ENCODE results near the gene SCMH1. TPM values are rescaled to one million over a fixed set of nuclear protein-coding genes. Genes with fewer than 3 reads are reported as not detected.

SCMH1 gene
- total RNA-seq, 4 donors from 2014 or later = 45.6 to 102 (median 82.5) TPM

DNA sequence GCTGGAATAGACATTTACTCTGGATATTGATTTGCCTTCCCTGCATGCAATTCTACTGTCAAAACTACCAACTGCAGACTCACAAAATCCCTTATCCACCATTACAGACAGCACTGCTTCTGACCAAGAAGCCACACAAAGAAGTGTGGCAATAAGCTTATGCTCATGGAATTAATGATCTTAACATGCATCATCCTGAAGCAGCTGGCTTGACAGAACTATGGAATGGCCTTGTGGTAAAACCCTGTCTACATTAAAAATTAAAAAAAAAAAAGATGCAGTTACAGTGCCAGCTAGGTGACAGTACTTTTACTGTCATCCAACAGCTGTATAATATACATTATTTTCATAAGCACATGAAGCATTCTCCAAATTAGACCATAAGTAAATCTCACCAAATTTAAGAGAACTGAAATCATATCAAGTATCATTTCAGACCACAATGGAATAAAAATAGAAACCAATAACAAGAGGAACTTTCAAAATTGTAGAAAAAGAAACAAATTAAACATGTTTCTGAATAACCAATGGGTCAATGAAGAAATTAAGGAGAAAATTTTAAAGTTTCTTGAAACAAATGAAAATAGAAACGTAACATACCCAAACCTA lies 70.7 kb downstream of the SCMH1 start:
- no peak for ATAC-seq
- WGBS, 2 donors (ENCODE audit: low coverage in 1 of 2) = 55% methylated on average over 1 of the region's 1 CpG; no CpG with 5 or more reads in 1 of the 2 donors
- TF ChIP-seq EP300 (IDR thresholded peaks at IDR 0.05) (no peak), POLR2AphosphoS5 (IDR thresholded peaks at IDR 0.05) (no peak)
- TF ChIP-seq, protein P1, sequence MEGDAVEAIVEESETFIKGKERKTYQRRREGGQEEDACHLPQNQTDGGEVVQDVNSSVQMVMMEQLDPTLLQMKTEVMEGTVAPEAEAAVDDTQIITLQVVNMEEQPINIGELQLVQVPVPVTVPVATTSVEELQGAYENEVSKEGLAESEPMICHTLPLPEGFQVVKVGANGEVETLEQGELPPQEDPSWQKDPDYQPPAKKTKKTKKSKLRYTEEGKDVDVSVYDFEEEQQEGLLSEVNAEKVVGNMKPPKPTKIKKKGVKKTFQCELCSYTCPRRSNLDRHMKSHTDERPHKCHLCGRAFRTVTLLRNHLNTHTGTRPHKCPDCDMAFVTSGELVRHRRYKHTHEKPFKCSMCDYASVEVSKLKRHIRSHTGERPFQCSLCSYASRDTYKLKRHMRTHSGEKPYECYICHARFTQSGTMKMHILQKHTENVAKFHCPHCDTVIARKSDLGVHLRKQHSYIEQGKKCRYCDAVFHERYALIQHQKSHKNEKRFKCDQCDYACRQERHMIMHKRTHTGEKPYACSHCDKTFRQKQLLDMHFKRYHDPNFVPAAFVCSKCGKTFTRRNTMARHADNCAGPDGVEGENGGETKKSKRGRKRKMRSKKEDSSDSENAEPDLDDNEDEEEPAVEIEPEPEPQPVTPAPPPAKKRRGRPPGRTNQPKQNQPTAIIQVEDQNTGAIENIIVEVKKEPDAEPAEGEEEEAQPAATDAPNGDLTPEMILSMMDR (IDR thresholded peaks at IDR 0.05) = no peak
- Histone ChIP-seq H3K9me3 (peaks cover 0 to 4% (median 0%) of the 10 kb centered on the region in 3 donors), H3K27me3 (no peaks in the 10 kb centered on the region), H3K4me1 (no peaks in the 10 kb centered on the region), H3K4me3 (no peak overlapping the region), H3K27ac (no peak overlapping the region), H3K36me3 (peaks cover 0 to 3% of the 10 kb centered on the region in 2 donors)

DNA sequence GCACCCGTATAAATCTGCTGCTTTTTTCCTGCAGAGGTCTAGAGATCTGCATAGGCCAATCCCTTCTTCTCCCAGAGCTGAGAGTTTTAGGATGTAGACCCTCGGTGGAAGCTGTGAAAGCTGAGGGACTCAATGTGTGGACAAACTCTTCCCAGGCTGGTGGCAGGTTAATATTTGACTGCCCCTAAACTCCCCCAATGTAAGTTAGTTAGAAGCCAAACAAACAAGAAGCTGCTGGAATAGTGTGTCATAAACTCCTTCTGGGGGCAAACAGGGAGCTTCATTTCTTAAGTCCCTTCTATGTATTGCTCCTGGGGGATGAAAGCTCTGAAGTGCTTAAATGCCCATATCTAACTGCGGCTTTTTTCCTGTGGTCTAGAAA lies 72.3 kb downstream of the SCMH1 start:
- Histone ChIP-seq H3K9me3 (no peaks in the 10 kb centered on the region), H3K27ac (no peak overlapping the region), H3K4me1 (no peaks in the 10 kb centered on the region), H3K27me3 (no peaks in the 10 kb centered on the region), H3K36me3 (no peaks in the 10 kb centered on the region), H3K4me3 (no peak overlapping the region)
- no peak for ATAC-seq
- 100% methylated on average over 2 of the region's 3 CpGs for WGBS, 2 donors (ENCODE audit: low coverage in 1 of 2)
- no peak for TF ChIP-seq EP300 (IDR thresholded peaks at IDR 0.05)
- TF ChIP-seq POLR2AphosphoS5 (IDR thresholded peaks at IDR 0.05) = no peak
- TF ChIP-seq, protein P1 (IDR thresholded peaks at IDR 0.05) = no peak
- TF ChIP-seq POLR2A (IDR thresholded peaks at IDR 0.05) = no peak

DNA sequence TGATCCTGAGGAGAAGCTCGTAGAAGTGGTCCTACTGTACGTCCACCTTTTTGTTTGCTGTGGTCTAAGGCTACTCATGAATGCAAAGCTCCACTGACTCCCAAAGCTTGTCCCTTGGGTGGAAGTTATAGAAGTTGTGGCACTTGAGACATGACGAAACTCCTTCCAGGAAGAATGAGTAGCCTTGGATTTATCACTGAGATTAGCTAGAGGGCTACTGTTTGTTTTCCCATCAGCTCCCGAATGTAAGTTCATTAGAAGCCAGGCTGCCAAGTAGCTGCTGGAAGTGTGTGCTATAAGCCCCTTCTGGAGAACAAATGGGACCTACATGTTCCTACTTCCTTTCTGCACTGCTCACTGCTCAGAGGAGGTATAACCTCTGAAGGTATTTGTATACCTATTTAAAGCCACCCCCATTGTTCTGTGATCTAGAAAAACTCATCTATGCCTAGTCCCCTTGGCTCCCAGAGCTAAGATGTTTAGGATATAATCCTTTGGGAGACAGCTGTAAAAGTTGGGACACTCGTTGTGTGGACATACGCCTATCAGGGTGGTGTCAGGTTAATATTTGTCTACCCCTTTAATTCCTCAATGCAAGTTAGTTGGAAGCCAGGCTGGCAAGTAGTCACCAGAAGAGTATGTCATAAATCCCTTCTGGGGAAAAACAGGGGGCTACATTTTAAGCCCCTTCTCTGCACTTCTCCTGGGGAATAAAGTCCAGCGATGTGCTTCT lies 72.9 kb downstream of the SCMH1 start:
- H3K36me3 ChIP-seq = no peaks in the 10 kb centered on the region
- no peaks in the 10 kb centered on the region for H3K9me3 ChIP-seq
- no peaks in the 10 kb centered on the region for H3K4me1 ChIP-seq
- WGBS, 2 donors (ENCODE audit: low coverage in 1 of 2) = 94 to 97% methylated on average over 6 to 7 of the region's 7 CpGs
- H3K4me3 ChIP-seq = no peak overlapping the region
- H3K27me3 ChIP-seq = no peaks in the 10 kb centered on the region
- TF ChIP-seq POLR2AphosphoS5 (IDR thresholded peaks at IDR 0.05) = no peak
- TF ChIP-seq POLR2A (IDR thresholded peaks at IDR 0.05) = no peak
- H3K27ac ChIP-seq = no peak overlapping the region
- no peak for ATAC-seq

DNA sequence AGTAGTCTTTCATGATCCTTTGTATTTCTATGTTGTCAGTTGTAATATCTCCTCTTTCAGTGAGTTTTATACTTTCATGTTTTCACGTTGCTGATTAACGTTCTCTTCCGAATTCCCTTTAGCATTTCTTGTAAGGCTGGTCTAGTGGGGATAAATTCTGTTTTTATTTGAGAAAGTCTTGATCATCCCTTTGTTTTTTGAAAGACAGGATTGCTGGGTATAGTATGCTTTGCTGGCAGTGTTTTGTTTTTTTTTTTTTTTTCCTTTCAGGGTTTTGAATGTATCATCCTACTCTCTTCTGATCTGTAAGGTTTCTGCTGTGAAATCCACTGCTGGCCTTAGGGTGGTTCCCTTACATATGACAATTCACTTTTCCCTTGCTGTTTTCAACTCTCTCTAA lies 74.4 kb downstream of the SCMH1 start:
- TF ChIP-seq, protein P1 (IDR thresholded peaks at IDR 0.05) = no peak
- no peak for TF ChIP-seq POLR2A (IDR thresholded peaks at IDR 0.05)
- ATAC-seq = no peak
- H3K9me3 ChIP-seq = no peaks in the 10 kb centered on the region
- no peaks in the 10 kb centered on the region for H3K4me1 ChIP-seq
- H3K4me3 ChIP-seq = no peak overlapping the region
- no peak overlapping the region for H3K27ac ChIP-seq
- H3K36me3 ChIP-seq = peaks cover 0 to 7% of the 10 kb centered on the region in 2 donors
- 97% methylated on average over 3 of the region's 3 CpGs; no CpG with 5 or more reads in 1 of the 2 donors for WGBS, 2 donors (ENCODE audit: low coverage in 1 of 2)
- no peaks in the 10 kb centered on the region for H3K27me3 ChIP-seq

DNA sequence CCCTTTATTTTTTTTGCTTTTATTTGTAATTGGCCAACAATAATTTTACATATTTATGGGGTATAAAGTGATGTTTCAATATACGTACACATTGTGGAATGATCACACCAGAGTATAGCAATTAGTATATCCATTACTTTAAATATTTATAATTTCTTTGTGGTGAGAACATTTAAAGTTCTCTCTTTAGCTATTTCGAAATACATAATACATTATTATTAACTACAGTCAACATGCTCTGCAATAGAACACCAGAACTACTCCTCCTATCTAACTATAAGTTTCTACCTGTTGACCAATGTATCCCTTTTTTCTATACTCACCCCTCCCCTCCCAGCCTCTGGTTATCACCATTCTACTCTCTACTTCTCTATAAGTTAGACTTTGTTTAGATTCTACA lies 77.4 kb downstream of the SCMH1 start:
- Histone ChIP-seq H3K36me3 (peaks cover 0 to 30% of the 10 kb centered on the region in 2 donors), H3K4me1 (no peaks in the 10 kb centered on the region), H3K9me3 (no peaks in the 10 kb centered on the region), H3K27ac (no peak overlapping the region), H3K27me3 (no peaks in the 10 kb centered on the region), H3K4me3 (no peak overlapping the region)
- ATAC-seq = no peak
- 93 to 94% methylated on average over 2 of the region's 2 CpGs for WGBS, 2 donors (ENCODE audit: low coverage in 1 of 2)
- TF ChIP-seq POLR2AphosphoS5 (IDR thresholded peaks at IDR 0.05) = no peak
- TF ChIP-seq, protein P1 (IDR thresholded peaks at IDR 0.05) = no peak
- no peak for TF ChIP-seq EP300 (IDR thresholded peaks at IDR 0.05)
- TF ChIP-seq POLR2A (IDR thresholded peaks at IDR 0.05) = no peak

Measured in gastroesophageal sphincter (tissue), 4 donors.